ENCODE measurements around the gene NBEA. TPM values are rescaled to one million over a fixed set of nuclear protein-coding genes. Genes with fewer than 3 reads are reported as not detected.

The NBEA gene
- total RNA-seq, 1 experiment from 2014 or later: 3.3 TPM

DNA sequence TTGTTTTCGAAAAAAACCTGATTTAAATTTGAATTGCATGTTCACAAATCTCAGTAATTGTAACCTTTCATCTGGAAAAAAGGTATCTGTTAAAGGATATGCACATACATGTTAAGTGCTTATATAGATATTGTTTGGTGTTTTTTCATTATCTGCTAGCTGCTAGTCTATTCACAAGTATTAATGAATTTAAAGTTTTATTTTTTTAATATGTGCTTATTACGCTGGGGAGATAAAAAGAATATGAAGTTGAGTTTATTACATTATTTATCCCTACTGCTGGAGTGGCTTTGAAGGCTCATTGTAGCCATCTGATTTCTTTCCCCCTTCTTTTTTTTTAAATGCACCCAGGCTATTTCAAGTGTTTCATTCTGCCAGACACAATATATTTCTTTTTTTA is 538.3 kb downstream of the NBEA start:
- BruUV-seq (replicated peaks): no TSS peak
- POLR2A ChIA-PET: no interaction called here
- no peaks in the 10 kb centered on the region for H3K4me1 Mint-ChIP-seq (ENCODE audit: insufficient read depth, unreplicated experiment)
- H3K9me3 Mint-ChIP-seq (ENCODE audit: unreplicated experiment): no peaks in the 10 kb centered on the region
- intact Hi-C loops (cut with micrococcal nuclease): no loop called here
- no peak overlapping the region for H3K27ac Mint-ChIP-seq (ENCODE audit: low read depth, unreplicated experiment)
- H3K27me3 Mint-ChIP-seq (ENCODE audit: insufficient read depth, unreplicated experiment): no peaks in the 10 kb centered on the region
- H3K4me3 Mint-ChIP-seq (ENCODE audit: unreplicated experiment): no peak overlapping the region
- TF ChIP-seq, protein P1, sequence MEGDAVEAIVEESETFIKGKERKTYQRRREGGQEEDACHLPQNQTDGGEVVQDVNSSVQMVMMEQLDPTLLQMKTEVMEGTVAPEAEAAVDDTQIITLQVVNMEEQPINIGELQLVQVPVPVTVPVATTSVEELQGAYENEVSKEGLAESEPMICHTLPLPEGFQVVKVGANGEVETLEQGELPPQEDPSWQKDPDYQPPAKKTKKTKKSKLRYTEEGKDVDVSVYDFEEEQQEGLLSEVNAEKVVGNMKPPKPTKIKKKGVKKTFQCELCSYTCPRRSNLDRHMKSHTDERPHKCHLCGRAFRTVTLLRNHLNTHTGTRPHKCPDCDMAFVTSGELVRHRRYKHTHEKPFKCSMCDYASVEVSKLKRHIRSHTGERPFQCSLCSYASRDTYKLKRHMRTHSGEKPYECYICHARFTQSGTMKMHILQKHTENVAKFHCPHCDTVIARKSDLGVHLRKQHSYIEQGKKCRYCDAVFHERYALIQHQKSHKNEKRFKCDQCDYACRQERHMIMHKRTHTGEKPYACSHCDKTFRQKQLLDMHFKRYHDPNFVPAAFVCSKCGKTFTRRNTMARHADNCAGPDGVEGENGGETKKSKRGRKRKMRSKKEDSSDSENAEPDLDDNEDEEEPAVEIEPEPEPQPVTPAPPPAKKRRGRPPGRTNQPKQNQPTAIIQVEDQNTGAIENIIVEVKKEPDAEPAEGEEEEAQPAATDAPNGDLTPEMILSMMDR (IDR thresholded peaks at IDR 0.05; ENCODE audit: unreplicated experiment): no peak
- CTCF ChIA-PET: no interaction called here
- no peak for DNase-seq (ENCODE audit: unreplicated experiment)
- no peaks in the 10 kb centered on the region for H3K36me3 Mint-ChIP-seq (ENCODE audit: insufficient read depth, unreplicated experiment)

DNA sequence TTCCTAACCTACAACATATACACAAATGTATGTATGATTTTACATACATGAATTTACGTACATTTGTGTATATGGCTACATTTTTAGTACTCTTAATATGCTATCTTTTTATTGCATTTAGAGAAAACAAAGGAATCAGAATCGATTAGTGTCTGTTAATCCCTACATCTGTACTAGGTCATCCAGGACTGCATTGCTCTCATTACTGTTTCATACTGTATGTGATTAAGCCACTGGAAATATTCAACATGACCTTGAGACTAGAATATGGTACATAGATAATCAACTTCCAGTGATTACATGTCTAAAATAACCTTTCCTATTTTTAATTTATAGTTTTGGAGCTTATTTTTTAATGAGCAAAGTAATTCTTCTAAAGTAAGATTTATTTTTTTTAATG is 539.7 kb downstream of the NBEA start:
- H3K4me3 Mint-ChIP-seq (ENCODE audit: unreplicated experiment): no peak overlapping the region
- BruUV-seq (replicated peaks): no TSS peak
- CTCF ChIA-PET: no interaction called here
- H3K27me3 Mint-ChIP-seq (ENCODE audit: insufficient read depth, unreplicated experiment): no peaks in the 10 kb centered on the region
- H3K36me3 Mint-ChIP-seq (ENCODE audit: insufficient read depth, unreplicated experiment): no peaks in the 10 kb centered on the region
- TF ChIP-seq, protein P1 (IDR thresholded peaks at IDR 0.05; ENCODE audit: unreplicated experiment): no peak
- no peak for DNase-seq (ENCODE audit: unreplicated experiment)
- no peaks in the 10 kb centered on the region for H3K4me1 Mint-ChIP-seq (ENCODE audit: insufficient read depth, unreplicated experiment)
- H3K9me3 Mint-ChIP-seq (ENCODE audit: unreplicated experiment): no peaks in the 10 kb centered on the region
- no peak overlapping the region for H3K27ac Mint-ChIP-seq (ENCODE audit: low read depth, unreplicated experiment)
- POLR2A ChIA-PET: no interaction called here
- intact Hi-C loops (cut with micrococcal nuclease): no loop called here

DNA sequence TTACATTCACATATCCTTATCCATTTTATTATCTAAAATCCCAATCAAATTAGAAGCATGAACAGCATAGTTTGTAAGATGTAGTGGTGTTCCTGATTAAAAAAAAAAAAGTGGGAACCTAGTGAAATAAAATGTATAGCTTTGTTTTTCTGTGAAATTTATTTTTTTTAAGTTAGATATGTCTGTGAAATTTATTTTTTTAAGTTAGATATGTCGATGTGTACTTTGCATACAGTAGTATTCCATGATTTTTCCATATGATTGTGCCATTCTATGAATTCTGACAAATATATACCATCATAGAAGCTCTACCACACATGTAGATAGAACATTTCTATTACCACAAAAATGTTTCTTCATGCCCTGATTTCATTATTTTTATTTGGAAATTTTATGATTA is 540.5 kb downstream of the NBEA start:
- no TSS peak for BruUV-seq (replicated peaks)
- H3K9me3 Mint-ChIP-seq (ENCODE audit: unreplicated experiment): no peaks in the 10 kb centered on the region

DNA sequence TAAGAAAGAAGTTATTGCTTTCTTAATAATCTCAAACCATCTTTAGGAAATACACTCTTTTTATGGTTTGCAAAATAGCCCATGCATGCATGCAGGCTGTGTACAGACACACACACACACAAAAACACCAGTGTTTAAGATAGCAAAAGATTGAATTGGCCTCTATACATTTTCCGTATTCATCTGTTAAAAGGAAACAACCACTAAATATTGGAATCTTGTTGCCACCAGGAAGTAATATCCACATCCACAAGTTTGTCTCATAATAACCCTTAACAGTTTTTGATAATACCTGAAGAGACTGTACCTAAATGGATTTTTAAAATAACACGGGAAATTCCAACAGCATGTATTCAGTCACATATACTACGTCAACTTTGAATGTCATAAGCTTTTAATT is 541.7 kb downstream of the NBEA start:
- Mint-ChIP-seq H3K4me1 (ENCODE audit: insufficient read depth, unreplicated experiment) (no peaks in the 10 kb centered on the region), H3K27me3 (ENCODE audit: insufficient read depth, unreplicated experiment) (no peaks in the 10 kb centered on the region), H3K4me3 (ENCODE audit: unreplicated experiment) (no peak overlapping the region), H3K36me3 (ENCODE audit: insufficient read depth, unreplicated experiment) (no peaks in the 10 kb centered on the region), H3K27ac (ENCODE audit: low read depth, unreplicated experiment) (no peak overlapping the region), H3K9me3 (ENCODE audit: unreplicated experiment) (no peaks in the 10 kb centered on the region)
- BruUV-seq (replicated peaks): no TSS peak
- DNase-seq (ENCODE audit: unreplicated experiment): no peak
- ChIA-PET POLR2A (no interaction called here), CTCF (no interaction called here)
- intact Hi-C loops (cut with micrococcal nuclease): no loop called here
- TF ChIP-seq, protein P1 (IDR thresholded peaks at IDR 0.05; ENCODE audit: unreplicated experiment): no peak

More for the DNA sequence above, 540.5 kb downstream of the NBEA start:
- Mint-ChIP-seq H3K27me3 (ENCODE audit: insufficient read depth, unreplicated experiment) (no peaks in the 10 kb centered on the region), H3K36me3 (ENCODE audit: insufficient read depth, unreplicated experiment) (no peaks in the 10 kb centered on the region), H3K4me3 (ENCODE audit: unreplicated experiment) (no peak overlapping the region), H3K27ac (ENCODE audit: low read depth, unreplicated experiment) (no peak overlapping the region), H3K4me1 (ENCODE audit: insufficient read depth, unreplicated experiment) (no peaks in the 10 kb centered on the region)
- intact Hi-C loops (cut with micrococcal nuclease): no loop called here
- CTCF ChIA-PET: no interaction called here
- TF ChIP-seq, protein P1 (IDR thresholded peaks at IDR 0.05; ENCODE audit: unreplicated experiment): no peak
- POLR2A ChIA-PET: no interaction called here
- no peak for DNase-seq (ENCODE audit: unreplicated experiment)

All from MCF 10A (cell line).